IMR-90 (cell line): ENCODE measurements around the gene ACAD11. TPM values are rescaled to one million over a fixed set of nuclear protein-coding genes. Genes with fewer than 3 reads are reported as not detected.

ENCODE experiments used
- ATAC-seq: fragments of 200-7000 bp; cut with Tn5 transposase; 2 replicates; pipeline ENCODE4 v1.9.1; 2020; ENCODE audit warnings: low read depth, mild to moderate bottlenecking, moderate library complexity
- BruUV-seq: library from RNA; stranded (reverse); fragments of 400-500 nt; replicated peaks from 2 replicates; lab custom pipeline; 2021; lab: Mats Ljungman, UMichigan
- CTCF ChIA-PET: fragments of 300-600 bp; formaldehyde crosslinking; extraction: SDS; loops from one replicate; lab custom pipeline; 2021; ENCODE audit warnings: antibody characterized with exemption; lab: Yijun Ruan, JAX
- POLR2A ChIA-PET: fragments of 300-600 bp; sonication (Branson Sonifier 250); formaldehyde crosslinking; loops from one replicate; lab custom pipeline; 2022; ENCODE audit warnings: antibody characterized with exemption; ENCODE audit not compliant: unreplicated experiment; lab: Charles Lee
- DNase-seq: peaks from one replicate; pipeline ENCODE4 v3.0.0; 2013
- H2AFZ ChIP-seq: replicated peaks from 2 replicates; pipeline ENCODE3; 2013; ENCODE audit warnings: low read length, mild to moderate bottlenecking; ENCODE audit not compliant: poor library complexity
- H2AK5ac ChIP-seq: 2 replicates; pipeline ENCODE4 v1.6.1; 2013; ENCODE audit warnings: low read depth, low read length, inconsistent platforms
- H2AK9ac ChIP-seq: replicated peaks from 2 replicates; pipeline ENCODE3; 2013; ENCODE audit warnings: mild to moderate bottlenecking, low read depth, low read length, moderate library complexity; ENCODE audit not compliant: poor library complexity
- H2BK120ac ChIP-seq: 2 replicates; pipeline ENCODE4 v1.6.1; 2013; ENCODE audit warnings: low read depth, low read length, inconsistent platforms
- H2BK15ac ChIP-seq: 3 replicates; pipeline ENCODE4 v1.6.1; 2013; ENCODE audit warnings: low read depth, low read length, inconsistent platforms
- H2BK20ac ChIP-seq: 2 replicates; pipeline ENCODE4 v1.6.1; 2013; ENCODE audit warnings: low read depth, mild to moderate bottlenecking, inconsistent platforms, low read length, moderate library complexity
- H2BK5ac ChIP-seq: 2 replicates; pipeline ENCODE4 v1.6.1; 2013; ENCODE audit warnings: mild to moderate bottlenecking, low read depth, low read length, inconsistent platforms; ENCODE audit not compliant: poor library complexity, severe bottlenecking
- H3K14ac ChIP-seq: replicated peaks from 2 replicates; pipeline ENCODE4 v1.6.1; 2013; ENCODE audit warnings: low read depth, low read length, inconsistent platforms
- H3K18ac ChIP-seq: 2 replicates; pipeline ENCODE4 v1.6.1; 2013; ENCODE audit warnings: low read depth, low read length, control low read depth
- H3K23ac ChIP-seq: 2 replicates; pipeline ENCODE4 v1.6.1; 2013; ENCODE audit warnings: low read depth, low read length, inconsistent platforms
- H3K27ac ChIP-seq: 2 replicates; pipeline ENCODE4 v1.5.1; 2013; ENCODE audit warnings: mild to moderate bottlenecking, control low read depth, low read length; ENCODE audit not compliant: insufficient read depth
- H3K27me3 ChIP-seq: 2 replicates; pipeline ENCODE4 v1.6.1; 2013; ENCODE audit warnings: low read length; ENCODE audit not compliant: control insufficient read depth, insufficient read depth
- H3K36me3 ChIP-seq: 2 replicates; pipeline ENCODE4 v1.6.1; 2013; ENCODE audit warnings: low read length, mixed read lengths; ENCODE audit not compliant: control insufficient read depth, insufficient read depth
- H3K4ac ChIP-seq: 2 replicates; pipeline ENCODE4 v1.6.1; 2013; ENCODE audit warnings: low read depth, low read length, inconsistent platforms
- H3K4me1 ChIP-seq: 2 replicates; pipeline ENCODE4 v1.6.1; 2013; ENCODE audit warnings: low read length, mixed read lengths; ENCODE audit not compliant: control insufficient read depth, insufficient read depth
- H3K4me2 ChIP-seq: 2 replicates; pipeline ENCODE4 v1.6.1; 2013; ENCODE audit warnings: low read depth, mild to moderate bottlenecking, control low read depth, low read length, moderate library complexity
- H3K4me3 ChIP-seq: 2 replicates; pipeline ENCODE4 v1.5.1; 2013; ENCODE audit warnings: low read depth, mild to moderate bottlenecking, control low read depth, low read length, moderate library complexity; ENCODE audit not compliant: insufficient read depth
- H3K56ac ChIP-seq: 2 replicates; pipeline ENCODE4 v1.6.1; 2013; ENCODE audit warnings: low read length, inconsistent platforms; ENCODE audit not compliant: insufficient read depth; ENCODE audit errors: extremely low read depth
- H3K79me1 ChIP-seq, 2 experiments: 2 replicates each; pipeline ENCODE4 v1.6.1; 2013; ENCODE audit warnings: low read length in 2 of 2, inconsistent platforms in 1 of 2, low read depth in 1 of 2
- H3K9ac ChIP-seq: 2 replicates; pipeline ENCODE4 v1.6.1; 2013; ENCODE audit warnings: low read depth, low read length, control low read depth
- H3K9me1 ChIP-seq: 2 replicates; pipeline ENCODE4 v1.6.1; 2013; ENCODE audit warnings: low read length, inconsistent platforms; ENCODE audit not compliant: insufficient read depth
- H3K9me3 ChIP-seq: 2 replicates; pipeline ENCODE4 v1.6.1; 2013; ENCODE audit warnings: low read length; ENCODE audit not compliant: control insufficient read depth, insufficient read depth
- H4K20me1 ChIP-seq: 2 replicates; pipeline ENCODE4 v1.6.1; 2013; ENCODE audit warnings: low read length, inconsistent platforms; ENCODE audit not compliant: insufficient read depth
- H4K5ac ChIP-seq: 2 replicates; pipeline ENCODE4 v1.6.1; 2013; ENCODE audit warnings: mild to moderate bottlenecking, low read depth, low read length, control low read depth
- H4K8ac ChIP-seq, 2 experiments: 2 replicates each; pipeline ENCODE4 v1.6.1; 2013; ENCODE audit warnings: low read depth in 2 of 2, low read length in 2 of 2, control low read depth in 1 of 2, inconsistent platforms in 1 of 2
- H4K91ac ChIP-seq: 2 replicates; pipeline ENCODE4 v1.6.1; 2013; ENCODE audit warnings: low read depth, low read length, inconsistent platforms; ENCODE audit not compliant: insufficient read depth
- BHLHE40 ChIP-seq: fragments of 150-350 bp; IDR thresholded peaks from 2 replicates; pipeline ENCODE4 v1.6.1; 2016; ENCODE audit warnings: mild to moderate bottlenecking, low read depth, low read length
- CEBPB ChIP-seq: IDR thresholded peaks from 2 replicates; pipeline ENCODE4 v1.6.1; 2012; ENCODE audit warnings: low read depth, low read length, improper control_type of control experiment
- CHD1 ChIP-seq: IDR thresholded peaks from 2 replicates; pipeline ENCODE4 v1.6.1; 2012; ENCODE audit warnings: low read depth, low read length, improper control_type of control experiment
- CTCF ChIP-seq: conservative IDR thresholded peaks from 2 replicates; pipeline ENCODE4 v1.5.1; 2012; ENCODE audit warnings: mild to moderate bottlenecking, low read depth, low read length, improper control_type of control experiment
- ELK1 ChIP-seq: fragments of 150-350 bp; IDR thresholded peaks from 2 replicates; pipeline ENCODE4 v1.6.1; 2016; ENCODE audit warnings: low read depth, mild to moderate bottlenecking, low read length, moderate library complexity, borderline replicate concordance
- FOS ChIP-seq: fragments of 150-350 bp; IDR thresholded peaks from 2 replicates; pipeline ENCODE4 v1.6.1; 2016; ENCODE audit warnings: low read depth, low read length
- MAFK ChIP-seq: IDR thresholded peaks from 2 replicates; pipeline ENCODE4 v1.6.1; 2012; ENCODE audit warnings: low read depth, low read length, improper control_type of control experiment
- MAZ ChIP-seq: IDR thresholded peaks from 2 replicates; pipeline ENCODE4 v1.6.1; 2012; ENCODE audit warnings: low read depth, mild to moderate bottlenecking, low read length, improper control_type of control experiment, moderate library complexity, borderline replicate concordance
- MXI1 ChIP-seq: IDR thresholded peaks from 2 replicates; pipeline ENCODE4 v1.6.1; 2012; ENCODE audit warnings: low read depth, mild to moderate bottlenecking, low read length, moderate library complexity, borderline replicate concordance
- NFE2L2 ChIP-seq: fragments of 150-350 bp; IDR thresholded peaks from 2 replicates; pipeline ENCODE4 v1.6.1; 2016; ENCODE audit warnings: low read depth, mild to moderate bottlenecking, low read length
- POLR2A ChIP-seq: IDR thresholded peaks from 2 replicates; pipeline ENCODE4 v1.6.1; 2012; ENCODE audit warnings: mild to moderate bottlenecking, low read depth, low read length
- RAD21 ChIP-seq: IDR thresholded peaks from 2 replicates; pipeline ENCODE4 v1.6.1; 2012; ENCODE audit warnings: low read length, improper control_type of control experiment
- RCOR1 ChIP-seq: IDR thresholded peaks from 2 replicates; pipeline ENCODE4 v1.6.1; 2012; ENCODE audit warnings: mild to moderate bottlenecking, low read length, improper control_type of control experiment; ENCODE audit not compliant: insufficient replicate concordance
- RFX5 ChIP-seq: IDR thresholded peaks from 2 replicates; pipeline ENCODE4 v1.8.0; 2012; ENCODE audit warnings: low read depth, mild to moderate bottlenecking, low read length, moderate library complexity
- SMC3 ChIP-seq: fragments of 150-350 bp; IDR thresholded peaks from 2 replicates; pipeline ENCODE4 v1.6.1; 2016; ENCODE audit warnings: low read depth, mild to moderate bottlenecking, antibody characterized with exemption, low read length, moderate library complexity
- USF2 ChIP-seq: fragments of 150-350 bp; IDR thresholded peaks from 2 replicates; pipeline ENCODE4 v1.6.1; 2017; ENCODE audit warnings: mild to moderate bottlenecking, antibody characterized with exemption, low read length, low read depth
- WGBS, 2 experiments: methylation state at CpG; one replicate each; pipeline versions ENCODE4 v1.1.5 to v1.1.7; 2013; ENCODE audit warnings: missing lambda C conversion rate in 2 of 2; ENCODE audit not compliant: insufficient read length in 1 of 2; ENCODE audit errors: extremely low coverage in 2 of 2; 5-methylcytosine and 5-hydroxymethylcytosine counted together
- dilution Hi-C: fragments of 300-500 bp; cut with HindIII; formaldehyde crosslinking; loops from one replicate; pipeline ENCODE4 v1.14.3; 2018; ENCODE audit warnings: low sequenced_read_pairs; ENCODE audit not compliant: unreplicated experiment
- in situ Hi-C: fragments of 300-500 bp; cut with MboI; formaldehyde crosslinking; loops from 3 replicates; pipeline ENCODE4 v1.14.3; 2019; ENCODE audit warnings: low sequenced_read_pairs, inconsistent platforms, mixed read lengths
- intact Hi-C: fragments of 100-400 bp; cut with micrococcal nuclease; formaldehyde crosslinking; loops from 2 replicates; pipeline ENCODE4 v1.10.0; 2022
- polyA plus RNA-seq, 3 experiments: library from polyadenylated mRNA; depleted of rRNA; stranded (reverse); fragments of >200 nt; gene quantifications; 2 replicates each; pipeline ENCODE4 v1.2.3, GENCODE V29; 2012; ENCODE audit warnings: low replicate concordance in 1 of 3
- total RNA-seq: library from RNA; depleted of rRNA; stranded (reverse); fragments of >200 nt; gene quantifications from 2 replicates; pipeline ENCODE4 v1.2.3, GENCODE V29; 2012

Gene ACAD11
- total and polyA plus RNA-seq, 2 of the 4 experiments (the other 2 are of a cell fraction): 16.0 to 18.8 TPM

- no peak overlapping the region for H2AK9ac ChIP-seq
- no peak overlapping the region for H4K91ac ChIP-seq
- no peak overlapping the region for H2AK5ac ChIP-seq
- H3K4me2 ChIP-seq: no peak overlapping the region
- no peak overlapping the region for H4K8ac ChIP-seq
- H3K23ac ChIP-seq: no peak overlapping the region
- DNase-seq (no peak), ATAC-seq (no peak)
- peaks cover 0 to 4% of the 10 kb centered on the region in 2 experiments; a peak in 2 of 4 replicates for H3K79me1 ChIP-seq
- no peak overlapping the region for H2BK120ac ChIP-seq
- H4K5ac ChIP-seq: no peak overlapping the region
- no peak overlapping the region for H3K56ac ChIP-seq
- H4K20me1 ChIP-seq: no peaks in the 10 kb centered on the region
- in situ Hi-C loops: no loop called here
- peaks cover 5% of the 10 kb centered on the region for H3K4me1 ChIP-seq
- no peaks in the 10 kb centered on the region; the same call in 1 of the 2 replicates for H3K36me3 ChIP-seq
- no peak overlapping the region for H2BK15ac ChIP-seq
- no peak overlapping the region for H3K4ac ChIP-seq
- H3K9me3 ChIP-seq: peaks cover 3% of the 10 kb centered on the region; the same call in 1 of the 2 replicates
- no peak overlapping the region for H3K18ac ChIP-seq
- no peak overlapping the region for H2BK20ac ChIP-seq
- H3K27ac ChIP-seq: no peak overlapping the region
- H3K14ac ChIP-seq: no peak overlapping the region
- TF ChIP-seq BHLHE40 (no peak), CTCF (no peak), MXI1 (no peak), FOS (no peak), RCOR1 (no peak), RFX5 (no peak), POLR2A (no peak), USF2 (no peak), CHD1 (no peak), ELK1 (no peak), CEBPB (no peak), RAD21 (no peak), SMC3 (no peak), NFE2L2 (no peak), MAFK (no peak), MAZ (no peak)
- CTCF ChIA-PET: no interaction called here
- dilution Hi-C loops: no loop called here
- H3K4me3 ChIP-seq: no peak overlapping the region
- no peaks in the 10 kb centered on the region for H3K27me3 ChIP-seq
- intact Hi-C loops: no loop called here
- peaks cover 3% of the 10 kb centered on the region; the same call in 1 of the 2 replicates for H3K9me1 ChIP-seq
- H2BK5ac ChIP-seq: no peak overlapping the region
- H3K9ac ChIP-seq: no peak overlapping the region
- no CpG with 5 or more reads among the region's 3 CpGs for WGBS, 2 experiments
- POLR2A ChIA-PET: no interaction called here
- BruUV-seq: no TSS peak
- H2AFZ ChIP-seq: no peak overlapping the region
These were observed 43.7 kb downstream of the ACAD11 start for GRCh38 chr3:132615881-132616280.
